Vagina (tissue), 2 donors: ENCODE measurements around the gene DENND2A.

Source experiments
- POLR2A ChIP-seq, 2 donors: fragments of 450-650 bp; IDR thresholded peaks; one replicate each; pipeline ENCODE4 v1.6.1; 2017; ENCODE audit warnings: antibody characterized with exemption in 2 of 2, mild to moderate bottlenecking in 2 of 2, moderate library complexity in 2 of 2
- POLR2AphosphoS5 ChIP-seq, 2 donors: sonication (generic); formaldehyde crosslinking; IDR thresholded peaks; one replicate each; pipeline ENCODE4 v1.9.0; 2017; ENCODE audit warnings: antibody characterized with exemption in 2 of 2, mild to moderate bottlenecking in 2 of 2, low read depth in 1 of 2; ENCODE audit not compliant: insufficient read depth in 1 of 2
- TF ChIP-seq, protein P1 (sequence below), 3 experiments: fragments of 450-650 bp in 2 of 3; fragments of 200-600 bp in 1 of 3; sonication (generic) in 1 of 3; IDR thresholded peaks; one replicate each; pipeline ENCODE4 v1.5.1; 2017 to 2019; ENCODE audit warnings: antibody characterized with exemption in 3 of 3, mild to moderate bottlenecking in 2 of 3, moderate library complexity in 2 of 3

DNA sequence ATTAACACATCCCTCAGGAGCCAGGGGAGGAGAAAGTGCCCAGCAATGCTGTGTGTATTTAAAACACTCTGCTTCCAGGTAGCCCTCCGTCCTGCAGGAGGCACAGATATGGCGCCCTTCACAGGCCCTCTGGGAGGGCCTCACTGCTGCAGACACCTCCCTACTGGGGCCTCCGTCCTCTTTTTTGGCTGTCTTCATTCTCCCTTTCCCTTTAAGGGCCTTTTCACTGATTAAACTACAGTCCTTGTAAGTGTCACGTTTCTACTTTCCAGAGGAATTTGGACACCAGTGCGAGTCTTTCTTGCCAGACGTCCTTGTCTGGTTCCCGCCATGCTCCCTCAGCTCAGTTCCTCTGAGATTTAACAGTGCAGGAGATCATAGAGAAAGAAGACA is 121.6 kb downstream of the DENND2A start:
- TF ChIP-seq POLR2AphosphoS5 (IDR thresholded peaks at IDR 0.05; ENCODE audit: insufficient read depth in 1 of 2, low read depth in 1 of 2) (no peak), POLR2A (IDR thresholded peaks at IDR 0.05) (no peak)
- TF ChIP-seq, protein P1, sequence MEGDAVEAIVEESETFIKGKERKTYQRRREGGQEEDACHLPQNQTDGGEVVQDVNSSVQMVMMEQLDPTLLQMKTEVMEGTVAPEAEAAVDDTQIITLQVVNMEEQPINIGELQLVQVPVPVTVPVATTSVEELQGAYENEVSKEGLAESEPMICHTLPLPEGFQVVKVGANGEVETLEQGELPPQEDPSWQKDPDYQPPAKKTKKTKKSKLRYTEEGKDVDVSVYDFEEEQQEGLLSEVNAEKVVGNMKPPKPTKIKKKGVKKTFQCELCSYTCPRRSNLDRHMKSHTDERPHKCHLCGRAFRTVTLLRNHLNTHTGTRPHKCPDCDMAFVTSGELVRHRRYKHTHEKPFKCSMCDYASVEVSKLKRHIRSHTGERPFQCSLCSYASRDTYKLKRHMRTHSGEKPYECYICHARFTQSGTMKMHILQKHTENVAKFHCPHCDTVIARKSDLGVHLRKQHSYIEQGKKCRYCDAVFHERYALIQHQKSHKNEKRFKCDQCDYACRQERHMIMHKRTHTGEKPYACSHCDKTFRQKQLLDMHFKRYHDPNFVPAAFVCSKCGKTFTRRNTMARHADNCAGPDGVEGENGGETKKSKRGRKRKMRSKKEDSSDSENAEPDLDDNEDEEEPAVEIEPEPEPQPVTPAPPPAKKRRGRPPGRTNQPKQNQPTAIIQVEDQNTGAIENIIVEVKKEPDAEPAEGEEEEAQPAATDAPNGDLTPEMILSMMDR (IDR thresholded peaks at IDR 0.05), result no peak
